Astrocyte of the cerebellum (primary cell): ENCODE data around the gene PRKRA.

ENCODE experiments used
- DNase-seq: peaks from one replicate; pipeline ENCODE4 v3.0.0-alpha.2; 2011; ENCODE audit warnings: low read depth
- H3K4me3 ChIP-seq: 2 replicates; pipeline ENCODE4 v1.5.1; 2011; ENCODE audit warnings: mild to moderate bottlenecking, low read depth, low read length, moderate library complexity
- CTCF ChIP-seq: IDR thresholded peaks from 2 replicates; pipeline ENCODE4 v1.5.1; 2012; ENCODE audit warnings: low read length, low read depth, moderate library complexity, mild to moderate bottlenecking; ENCODE audit errors: missing control alignments
- in situ Hi-C: cut with HindIII; loops from 2 replicates; pipeline ENCODE4 v1.10.0; 2017; ENCODE audit warnings: low sequenced_read_pairs

The PRKRA gene

GRCh38 chr2:178450774-178451525 lies at the start of gene PRKRA, which contains the start of gene PJVK:
Gene PRKRA, minus strand, starts transcription at chr2:178451175. Its CDS starts 145 bp downstream, at chr2:178451030.
Gene PJVK, plus strand, starts transcription at chr2:178451378. Its CDS starts 2,032 bp downstream, at chr2:178453410.
- in situ Hi-C loops, result no loop called here
- peak within 1 kb of the TSS; percentile 78 for H3K4me3 ChIP-seq
- peak; percentile 91 for DNase-seq
- no peak for TF ChIP-seq CTCF

- H3K4me3 ChIP-seq, result no peak overlapping the region
- in situ Hi-C loops, result loop anchor here (10.0 kb wide), 1 partner anchor 55 kb away; no protein-coding TSS in a partner anchor
- DNase-seq, result no peak
- TF ChIP-seq CTCF, result no peak
These were observed 48.7 kb upstream of the PRKRA start for GRCh38 chr2:178499640-178500039.

GRCh38 chr2:178498137-178498536 lies 47.2 kb upstream of the PRKRA start:
- no peak for TF ChIP-seq CTCF
- in situ Hi-C loops, result no loop called here
- DNase-seq, result no peak

GRCh38 chr2:178496049-178496448 lies 45.1 kb upstream of the PRKRA start:
- in situ Hi-C loops, result no loop called here
- no peak for TF ChIP-seq CTCF

More at GRCh38 chr2:178498137-178498536, 47.2 kb upstream of the PRKRA start:
- no peak overlapping the region for H3K4me3 ChIP-seq

GRCh38 chr2:178491612-178492011 lies 40.6 kb upstream of the PRKRA start:
- in situ Hi-C loops, result no loop called here

More at GRCh38 chr2:178496049-178496448, 45.1 kb upstream of the PRKRA start:
- no peak for DNase-seq
- H3K4me3 ChIP-seq, result no peak overlapping the region

GRCh38 chr2:178485356-178485755 lies 34.4 kb upstream of the PRKRA start:
- in situ Hi-C loops, result no loop called here
- no peak for DNase-seq
- no peak overlapping the region for H3K4me3 ChIP-seq
- no peak for TF ChIP-seq CTCF

More at GRCh38 chr2:178491612-178492011, 40.6 kb upstream of the PRKRA start:
- no peak overlapping the region for H3K4me3 ChIP-seq
- TF ChIP-seq CTCF, result no peak
- DNase-seq, result no peak
